Heart left ventricle (tissue), 16 donors: ENCODE data around the gene SEMA6A. TPM values are rescaled to one million over a fixed set of nuclear protein-coding genes. Genes with fewer than 3 reads are reported as not detected.

Experiments used
- ATAC-seq, 4 donors: fragments of 200-7000 bp; cut with Tn5 transposase; one replicate each; pipeline ENCODE4 v1.9.1; 2020 to 2022; ENCODE audit warnings: moderate library complexity in 4 of 4, mild to moderate bottlenecking in 3 of 4, moderate number of reproducible peaks in 1 of 4
- DNase-seq, 5 donors: peaks; one replicate each; pipeline ENCODE4 v3.0.0-alpha.2; 2020
- H3K27ac ChIP-seq, 12 donors: fragments of 200-600 bp; sonication (generic) in 4 of 12; one replicate each; pipeline versions ENCODE4 v1.5.0 to v1.8.0; 2016 to 2022; ENCODE audit warnings: mild to moderate bottlenecking in 2 of 12
- H3K27me3 ChIP-seq, 9 donors: fragments of 200-600 bp; sonication (generic) in 2 of 9; one replicate each; pipeline versions ENCODE4 v1.5.1 to v1.8.0; 2016 to 2022; ENCODE audit warnings: mild to moderate bottlenecking in 3 of 9
- H3K36me3 ChIP-seq, 9 donors: fragments of 200-600 bp; sonication (generic) in 2 of 9; one replicate each; pipeline versions ENCODE4 v1.5.0 to v1.8.0; 2018 to 2022; ENCODE audit warnings: mild to moderate bottlenecking in 2 of 9
- H3K4me1 ChIP-seq, 12 donors: fragments of 200-600 bp; sonication (generic) in 4 of 12; one replicate each; pipeline versions ENCODE4 v1.5.0 to v1.8.0; 2016 to 2022; ENCODE audit warnings: mild to moderate bottlenecking in 3 of 12
- H3K4me3 ChIP-seq, 12 donors: fragments of 200-600 bp; sonication (generic) in 4 of 12; one replicate each; pipeline versions ENCODE4 v1.5.0 to v1.8.0; 2017 to 2022; ENCODE audit warnings: mild to moderate bottlenecking in 9 of 12, moderate library complexity in 4 of 12
- H3K9me3 ChIP-seq, 12 donors: fragments of 200-600 bp; sonication (generic) in 4 of 12; one replicate each; pipeline versions ENCODE4 v1.5.0 to v1.8.0; 2016 to 2022; ENCODE audit warnings: mild to moderate bottlenecking in 1 of 12
- CTCF ChIP-seq, 12 donors: fragments of 200-600 bp; sonication (generic) in 4 of 12; IDR thresholded peaks; one replicate each; pipeline versions ENCODE4 v1.5.0 to v1.8.0; 2018 to 2022; ENCODE audit warnings: antibody characterized with exemption in 12 of 12, mild to moderate bottlenecking in 5 of 12
- POLR2A ChIP-seq, 2 donors: fragments of 450-650 bp; IDR thresholded peaks; one replicate each; pipeline ENCODE4 v1.6.1; 2017; ENCODE audit warnings: antibody characterized with exemption in 2 of 2, mild to moderate bottlenecking in 2 of 2, moderate library complexity in 2 of 2
- WGBS, 4 donors: extraction: QIAGEN DNeasy Blood & Tissue Kit in 2 of 4; methylation state at CpG; one replicate each; pipeline versions ENCODE4 v1.1.5 to v1.1.7; 2013 to 2018; 5-methylcytosine and 5-hydroxymethylcytosine counted together
- intact Hi-C, 10 donors: fragments of 100-400 bp; cut with DNase I; formaldehyde crosslinking; loops; one replicate each; pipeline versions ENCODE4 v1.11.1 to v1.14.2; 2022
- polyA plus RNA-seq, 2 donors: library from polyadenylated mRNA; stranded (reverse); fragments of 200-250 nt; gene quantifications; one replicate each; pipeline ENCODE4 v1.2.3, GENCODE V29; 2013
- total RNA-seq, 9 donors: library from RNA; depleted of rRNA in 2 of 9; stranded (reverse); fragments of >200 nt in 2 of 9; fragmentation: NEBNext Ultra II Directional in 3 of 9; extraction: Animal tissue kit (Norgen Biotek cat#: 25700) in 3 of 9; gene quantifications; one replicate each; pipeline versions ENCODE4 v1.1.0 to v1.2.4, GENCODE V29; 2016 to 2023
- donor health status: ischemic (EF 13 %, LVEDD 7.1; RV severe dilation, severe dysfunction).
- donor health status: healthy with polysubstance abuse.
- donor health status: DM: no; HTN: yes; CAD: no.
- donor health status: DM: no; HTN: no; CAD: no.
- donor health status: ischemic (EF 25% LVEDD 6.9; RV normal size, moderate dysfunction).
- donor health status: ischemic (EF 25% LVEDD 5.7; RV mildly dilated, moderate dysfunction).
- donor health status: healthy.
- donor health status: DM: yes; HTN: yes; CAD: no.
- donor health status: ischemic (EF 35%, LVEDD 5.7; RV mildly dilated, moderate dysfunction).
- donor health status: nonischemic (EF 11% LVEDD 7.7; RV severe dilation, severe dysfunction).
- donor health status: DM: yes; HTN: yes; CAD: no.
- donor health status: PGD.
- donor health status: ischemic (EF 29% LVEDD 5.4; RV normal size, mild dysfunction).
- donor health status: nonischemic (EF 23%, LVEDD 6.1; RV moderate dilation, normal function).

SEMA6A gene
- total and polyA plus RNA-seq, 11 donors = 2.2 to 12.7 (median 6.3) TPM

DNA sequence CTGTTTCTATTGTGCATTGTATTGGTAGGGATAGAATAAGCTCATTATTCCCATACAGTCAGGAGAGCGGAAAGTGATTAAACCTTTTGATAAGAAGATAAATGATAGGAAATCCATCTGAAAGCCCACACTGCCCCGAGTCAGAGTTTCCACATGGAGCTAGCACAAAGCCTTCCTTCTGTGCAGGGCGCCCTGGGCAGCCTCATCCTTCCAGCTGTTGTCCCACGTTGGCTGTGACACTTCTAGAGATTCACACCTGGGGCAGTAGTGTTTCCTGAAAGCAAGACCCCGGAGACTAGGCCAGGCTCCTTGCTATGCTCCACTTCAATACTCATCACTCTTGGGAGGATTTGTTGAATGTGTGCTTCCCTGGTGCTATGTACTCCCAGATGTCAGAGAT lies 172.4 kb downstream of the SEMA6A start:
- WGBS, 4 donors = 65 to 75% (median 74%) methylated on average over 5 of the region's 5 CpGs
- no peak for DNase-seq
- H3K36me3 ChIP-seq = peaks cover 0 to 4% (median 0%) of the 10 kb centered on the region in 9 donors
- H3K4me3 ChIP-seq = no peak overlapping the region
- TF ChIP-seq CTCF (IDR thresholded peaks at IDR 0.05) (no peak), POLR2A (IDR thresholded peaks at IDR 0.05) (no peak)
- no peaks in the 10 kb centered on the region for H3K9me3 ChIP-seq
- intact Hi-C loops = loop anchor here in 1 of 10 donors (5.0 kb wide), 1 partner anchor 170 kb away; the partner anchor contains the start of gene SEMA6A
- H3K4me1 ChIP-seq = peaks cover 0 to 25% (median 10%) of the 10 kb centered on the region in 12 donors
- ATAC-seq = no peak
- no peak overlapping the region for H3K27ac ChIP-seq
- no peaks in the 10 kb centered on the region for H3K27me3 ChIP-seq

GRCh38 chr5:116401576-116401975 lies 173.0 kb downstream of the SEMA6A start:
- DNase-seq = no peak
- Histone ChIP-seq H3K27me3 (no peaks in the 10 kb centered on the region), H3K9me3 (no peaks in the 10 kb centered on the region), H3K27ac (no peak overlapping the region), H3K36me3 (peaks cover 0 to 4% (median 0%) of the 10 kb centered on the region in 9 donors), H3K4me1 (peaks cover 0 to 25% (median 13%) of the 10 kb centered on the region in 12 donors), H3K4me3 (no peak overlapping the region)
- no peak for ATAC-seq
- intact Hi-C loops = loop anchor here in 1 of 10 donors (5.0 kb wide), 1 partner anchor 171 kb away; the partner anchor contains the start of gene SEMA6A
- TF ChIP-seq POLR2A (IDR thresholded peaks at IDR 0.05) = no peak
- no peak for TF ChIP-seq CTCF (IDR thresholded peaks at IDR 0.05)
- WGBS, 4 donors = 91 to 94% (median 93%) methylated on average over 10 of the region's 10 CpGs

DNA sequence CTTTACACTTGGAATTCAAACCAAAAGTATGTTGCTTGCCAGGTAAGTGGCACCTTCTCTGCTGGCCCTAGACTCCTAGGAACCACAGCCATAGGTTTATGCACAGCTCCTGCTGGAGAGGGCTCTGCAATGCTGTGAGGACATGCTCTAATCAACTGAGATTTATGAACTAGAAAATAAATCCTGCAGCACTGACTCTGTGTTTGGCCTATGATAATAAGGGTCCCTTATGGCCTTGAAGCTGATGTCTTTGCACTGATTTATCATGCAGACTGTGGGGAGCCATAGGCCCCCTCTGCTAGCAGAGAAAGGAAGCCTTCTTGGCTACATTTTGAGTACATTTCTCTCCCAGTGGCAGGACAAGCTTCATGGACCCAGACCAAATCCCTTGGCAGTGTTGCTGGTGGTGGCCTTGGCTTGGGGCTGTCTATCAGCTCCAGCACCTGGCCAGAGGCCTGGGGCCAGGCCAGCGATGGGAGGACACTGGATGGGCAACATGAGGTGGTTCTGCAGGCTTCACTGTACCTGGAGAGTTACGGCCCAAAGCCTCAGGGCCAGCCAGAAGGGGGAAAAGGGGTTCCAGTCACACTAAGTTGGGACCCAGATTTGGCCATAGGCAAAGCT lies 178.0 kb downstream of the SEMA6A start:
- intact Hi-C loops = loop anchor here in 1 of 10 donors (5.0 kb wide), 1 partner anchor 41 kb away; no protein-coding TSS in a partner anchor
- Histone ChIP-seq H3K27me3 (no peaks in the 10 kb centered on the region), H3K9me3 (no peaks in the 10 kb centered on the region), H3K36me3 (peaks cover 0 to 4% (median 0%) of the 10 kb centered on the region in 9 donors), H3K4me3 (no peak overlapping the region), H3K4me1 (peaks cover 4 to 27% (median 19%) of the 10 kb centered on the region in 12 donors), H3K27ac (peak overlapping the region in 9 of 12 donors; percentile 16 to 74 (median 35))
- TF ChIP-seq POLR2A (IDR thresholded peaks at IDR 0.05) (no peak), CTCF (IDR thresholded peaks at IDR 0.05) (no peak)
- DNase-seq (no peak), ATAC-seq (peak in 1 of 4 donors; percentile 50)
- 83 to 94% (median 88%) methylated on average over 2 of the region's 2 CpGs for WGBS, 4 donors

- ATAC-seq (peak; percentile 35 to 68 (median 56)), DNase-seq (no peak)
- 31 to 53% (median 37%) methylated on average over 4 of the region's 4 CpGs for WGBS, 4 donors
- Histone ChIP-seq H3K27ac (peak overlapping the region in 9 of 12 donors; percentile 16 to 74 (median 40)), H3K36me3 (peaks cover 0 to 4% (median 0%) of the 10 kb centered on the region in 9 donors), H3K4me3 (no peak overlapping the region), H3K27me3 (no peaks in the 10 kb centered on the region), H3K4me1 (peaks cover 4 to 27% (median 19%) of the 10 kb centered on the region in 12 donors), H3K9me3 (no peaks in the 10 kb centered on the region)
- intact Hi-C loops = loop anchor here in 1 of 10 donors (5.0 kb wide), 1 partner anchor 42 kb away; no protein-coding TSS in a partner anchor
- no peak for TF ChIP-seq CTCF (IDR thresholded peaks at IDR 0.05)
- no peak for TF ChIP-seq POLR2A (IDR thresholded peaks at IDR 0.05)
These were observed 178.9 kb downstream of the SEMA6A start for GRCh38 chr5:116395631-116396203.
